Mesodermal cell (in vitro differentiated cells): ENCODE data around the gene RASAL2.

Source experiments
- H3K27ac ChIP-seq: 2 replicates; pipeline ENCODE4 v1.7.0; 2013; ENCODE audit warnings: mild to moderate bottlenecking, low read depth, low read length, moderate library complexity; ENCODE audit not compliant: severe bottlenecking
- H3K36me3 ChIP-seq: 2 replicates; pipeline ENCODE4 v1.7.1; 2013; ENCODE audit warnings: mild to moderate bottlenecking, low read length, moderate library complexity; ENCODE audit not compliant: control insufficient read depth, insufficient read depth
- H3K4me1 ChIP-seq: one replicate; pipeline ENCODE4 v1.7.1; 2013; ENCODE audit warnings: mild to moderate bottlenecking, low read length; ENCODE audit not compliant: insufficient read depth, control insufficient read depth, poor library complexity, severe bottlenecking
- H3K4me3 ChIP-seq: 2 replicates; pipeline ENCODE4 v1.7.0; 2013; ENCODE audit warnings: low read length, control low read depth, mild to moderate bottlenecking; ENCODE audit not compliant: insufficient read depth, poor library complexity, severe bottlenecking; ENCODE audit errors: extremely low read depth
- H3K9me3 ChIP-seq: 2 replicates; pipeline ENCODE4 v1.7.1; 2013; ENCODE audit warnings: mild to moderate bottlenecking, low read length, moderate library complexity; ENCODE audit not compliant: control insufficient read depth
- whole genome bisulfite sequencing, 2 experiments: methylation state at CpG; one replicate each; pipeline ENCODE4 v1.1.5; 2013; ENCODE audit warnings: missing lambda C conversion rate in 2 of 2; ENCODE audit not compliant: insufficient coverage in 2 of 2; 5-methylcytosine and 5-hydroxymethylcytosine counted together

The RASAL2 gene

GRCh38 chr1:178464141-178464540 is 370.2 kb downstream of the RASAL2 start:
- Histone ChIP-seq H3K9me3 (no peaks in the 10 kb centered on the region), H3K27ac (no peak overlapping the region), H3K4me1 (no peaks in the 10 kb centered on the region), H3K4me3 (no peak overlapping the region), H3K36me3 (peaks cover 35% of the 10 kb centered on the region)
- 50 to 55% methylated on average over 1 of the region's 1 CpG for WGBS, 2 experiments

GRCh38 chr1:178464566-178464965 is 370.7 kb downstream of the RASAL2 start:
- Histone ChIP-seq H3K4me3 (no peak overlapping the region), H3K4me1 (no peaks in the 10 kb centered on the region), H3K27ac (no peak overlapping the region), H3K9me3 (no peaks in the 10 kb centered on the region), H3K36me3 (peaks cover 38% of the 10 kb centered on the region)

GRCh38 chr1:178465011-178465410 is 371.1 kb downstream of the RASAL2 start:
- H3K9me3 ChIP-seq = no peaks in the 10 kb centered on the region
- peaks cover 38% of the 10 kb centered on the region for H3K36me3 ChIP-seq
- H3K4me1 ChIP-seq = no peaks in the 10 kb centered on the region
- no peak overlapping the region for H3K27ac ChIP-seq
- H3K4me3 ChIP-seq = no peak overlapping the region

GRCh38 chr1:178467837-178468236 is 373.9 kb downstream of the RASAL2 start:
- Histone ChIP-seq H3K27ac (no peak overlapping the region), H3K4me1 (no peaks in the 10 kb centered on the region), H3K9me3 (no peaks in the 10 kb centered on the region), H3K36me3 (peaks cover 47% of the 10 kb centered on the region), H3K4me3 (no peak overlapping the region)

- Histone ChIP-seq H3K36me3 (peaks cover 66% of the 10 kb centered on the region), H3K9me3 (no peaks in the 10 kb centered on the region), H3K27ac (peak overlapping the region; percentile 45), H3K4me1 (no peaks in the 10 kb centered on the region), H3K4me3 (no peak overlapping the region)
- WGBS, 2 experiments = 90 to 93% methylated on average over 2 to 4 of the region's 5 CpGs
These were observed 376.6 kb downstream of the RASAL2 start for GRCh38 chr1:178470411-178470960.

- H3K36me3 ChIP-seq = peaks cover 54% of the 10 kb centered on the region
- no peaks in the 10 kb centered on the region for H3K4me1 ChIP-seq
- H3K27ac ChIP-seq = no peak overlapping the region
- H3K9me3 ChIP-seq = no peaks in the 10 kb centered on the region
- H3K4me3 ChIP-seq = no peak overlapping the region
These were observed 378.6 kb downstream of the RASAL2 start for GRCh38 chr1:178472531-178472930.

- Histone ChIP-seq H3K27ac (no peak overlapping the region), H3K36me3 (peaks cover 42% of the 10 kb centered on the region), H3K4me1 (no peaks in the 10 kb centered on the region), H3K9me3 (no peaks in the 10 kb centered on the region), H3K4me3 (no peak overlapping the region)
- 76 to 90% methylated on average over 2 to 3 of the region's 4 CpGs for WGBS, 2 experiments
These were observed 383.5 kb downstream of the RASAL2 start for GRCh38 chr1:178477373-178477772.

GRCh38 chr1:178477841-178478240 is 383.9 kb downstream of the RASAL2 start:
- WGBS, 2 experiments = 80 to 100% methylated on average over 1 of the region's 1 CpG
- Histone ChIP-seq H3K4me1 (no peaks in the 10 kb centered on the region), H3K36me3 (peaks cover 37% of the 10 kb centered on the region), H3K4me3 (no peak overlapping the region), H3K9me3 (no peaks in the 10 kb centered on the region), H3K27ac (no peak overlapping the region)

GRCh38 chr1:178483251-178483957 is 389.5 kb downstream of the RASAL2 start:
- Histone ChIP-seq H3K4me1 (no peaks in the 10 kb centered on the region), H3K4me3 (no peak overlapping the region), H3K9me3 (no peaks in the 10 kb centered on the region), H3K36me3 (peaks cover 11% of the 10 kb centered on the region), H3K27ac (no peak overlapping the region)
- WGBS, 2 experiments = 67 to 100% methylated on average over 1 of the region's 5 CpGs

GRCh38 chr1:178484698-178485225 is 390.9 kb downstream of the RASAL2 start:
- Histone ChIP-seq H3K9me3 (no peaks in the 10 kb centered on the region), H3K36me3 (peaks cover 10% of the 10 kb centered on the region), H3K4me3 (no peak overlapping the region), H3K27ac (no peak overlapping the region), H3K4me1 (no peaks in the 10 kb centered on the region)
- WGBS, 2 experiments = 100% methylated on average over 2 of the region's 3 CpGs; no CpG with 5 or more reads in 1 of the 2 experiments

GRCh38 chr1:178485541-178485981 is 391.7 kb downstream of the RASAL2 start:
- 64 to 81% methylated on average over 2 to 3 of the region's 3 CpGs for WGBS, 2 experiments
- no peak overlapping the region for H3K27ac ChIP-seq

More at GRCh38 chr1:178485541-178485981, 391.7 kb downstream of the RASAL2 start:
- H3K36me3 ChIP-seq = peaks cover 7% of the 10 kb centered on the region
- H3K4me1 ChIP-seq = no peaks in the 10 kb centered on the region
- no peak overlapping the region for H3K4me3 ChIP-seq
- no peaks in the 10 kb centered on the region for H3K9me3 ChIP-seq
